GM18858 (cell line): Measurements from ENCODE around the gene PLEKHG5.

Source experiments
- ATAC-seq: cut with Tn5 transposase; IDR thresholded peaks from one replicate; pipeline ENCODE4 v1.9.1; 2021; ENCODE audit not compliant: unreplicated experiment

Gene PLEKHG5

GRCh38 chr1:6477039-6477820, 14.2 kb downstream of the PLEKHG5 start:
- ATAC-seq = no peak

GRCh38 chr1:6476483-6476882, 15.0 kb downstream of the PLEKHG5 start:
- no peak for ATAC-seq

- no peak for ATAC-seq
Observed at GRCh38 chr1:6475381-6476133, 15.9 kb downstream of the PLEKHG5 start.

- ATAC-seq = no peak
Observed at GRCh38 chr1:6474815-6475282, 16.6 kb downstream of the PLEKHG5 start.

- no peak for ATAC-seq
Observed at GRCh38 chr1:6473974-6474814, 17.3 kb downstream of the PLEKHG5 start.

GRCh38 chr1:6473156-6473555, 18.3 kb downstream of the PLEKHG5 start:
- no peak for ATAC-seq

- no peak for ATAC-seq
Observed at GRCh38 chr1:6472391-6472790, 19.1 kb downstream of the PLEKHG5 start.

GRCh38 chr1:6471970-6472368, 19.5 kb downstream of the PLEKHG5 start:
- ATAC-seq = no peak

GRCh38 chr1:6471086-6471969, 20.1 kb downstream of the PLEKHG5 start:
- no peak for ATAC-seq

- ATAC-seq = no peak
Observed at GRCh38 chr1:6470132-6471085, 21.1 kb downstream of the PLEKHG5 start.

GRCh38 chr1:6468729-6469461, 22.6 kb downstream of the PLEKHG5 start:
- ATAC-seq = no peak

- no peak for ATAC-seq
Observed at GRCh38 chr1:6467744-6468688, 23.5 kb downstream of the PLEKHG5 start.

GRCh38 chr1:6467224-6467623, 24.2 kb downstream of the PLEKHG5 start:
- no peak for ATAC-seq

- no peak for ATAC-seq
Observed at GRCh38 chr1:6466751-6467150, 24.7 kb downstream of the PLEKHG5 start.

GRCh38 chr1:6466023-6466422, 25.4 kb downstream of the PLEKHG5 start, which contains the start of gene TNFRSF25:
TNFRSF25 (minus strand) TSS chr1:6466173; CDS start chr1:6466107, 66 bp downstream.
- no peak for ATAC-seq

- ATAC-seq = no peak
Observed at GRCh38 chr1:6465461-6466005, 25.9 kb downstream of the PLEKHG5 start.

- ATAC-seq = no peak
Observed at GRCh38 chr1:6464915-6465314, 26.6 kb downstream of the PLEKHG5 start.
